Endothelial cell of umbilical vein (primary cell): ENCODE measurements around the gene USH2A. TPM values are rescaled to one million over a fixed set of nuclear protein-coding genes. Genes with fewer than 3 reads are reported as not detected.

Source experiments
- BruUV-seq: library from RNA; stranded (reverse); fragments of 400-500 nt; replicated peaks from 2 replicates; lab custom pipeline; 2021; lab: Mats Ljungman, UMichigan
- CTCF ChIA-PET: fragments of 300-600, 350-600 bp; sonication (Branson Sonifier 250); formaldehyde crosslinking; loops from one replicate; lab custom pipeline; 2021; ENCODE audit warnings: antibody characterized with exemption, inconsistent platforms; lab: Charles Lee
- POLR2A ChIA-PET: fragments of 300-600, 350-600 bp; sonication (Branson Sonifier 250); formaldehyde crosslinking; loops from one replicate; lab custom pipeline; 2021; ENCODE audit warnings: antibody characterized with exemption, inconsistent platforms; lab: Charles Lee
- DNase-seq: peaks from one replicate; pipeline ENCODE4 v3.0.0-alpha.2; 2011; ENCODE audit warnings: low read depth, low spot score
- FAIRE-seq: peaks from 2 replicates; lab custom pipeline; 2011; peaks lifted over from hg19 to GRCh38; lab: Jason Lieb, UNC
- H2AFZ ChIP-seq: 2 replicates; pipeline ENCODE4 v1.6.0; 2012; ENCODE audit warnings: low read depth, low read length, control low read depth, inconsistent platforms
- H3K27ac ChIP-seq: 2 replicates; pipeline ENCODE4 v1.5.1; 2011; ENCODE audit warnings: low read depth, mild to moderate bottlenecking, control low read depth, low read length, moderate library complexity; ENCODE audit not compliant: insufficient read depth
- H3K27me3 ChIP-seq, 2 experiments: 2 replicates each; pipeline versions ENCODE4 v1.6.0 to v1.6.1; 2011; ENCODE audit warnings: low read length in 2 of 2, mixed read lengths in 1 of 2; ENCODE audit not compliant: control insufficient read depth in 2 of 2, insufficient read depth in 2 of 2
- H3K36me3 ChIP-seq, 2 experiments: 2 replicates in 1 of 2; 3 replicates in 1 of 2; pipeline ENCODE4 v1.5.1; 2011; ENCODE audit warnings: low read length in 2 of 2, mild to moderate bottlenecking in 1 of 2, moderate library complexity in 1 of 2; ENCODE audit not compliant: control insufficient read depth in 2 of 2, insufficient read depth in 2 of 2; ENCODE audit errors: extremely low read depth in 1 of 2
- H3K4me1 ChIP-seq: 3 replicates; pipeline ENCODE4 v1.5.1; 2011; ENCODE audit warnings: mild to moderate bottlenecking, low read length; ENCODE audit not compliant: control insufficient read depth, insufficient read depth; ENCODE audit errors: extremely low read depth
- H3K4me2 ChIP-seq: 2 replicates; pipeline ENCODE4 v1.6.1; 2011; ENCODE audit warnings: low read length, control low read depth, mixed read lengths; ENCODE audit not compliant: insufficient read depth
- H3K4me3 ChIP-seq, 3 experiments: fragments of 200-600 bp in 1 of 3; sonication (generic), shearing (Covaris generic) in 1 of 3; replicated peaks in 1 of 3; 2 replicates each; pipeline ENCODE4 v1.5.1; 2011 to 2016; ENCODE audit warnings: control low read depth in 3 of 3, low read length in 3 of 3, mild to moderate bottlenecking in 2 of 3, inconsistent platforms in 1 of 3, low read depth in 1 of 3, moderate library complexity in 1 of 3; ENCODE audit not compliant: insufficient read depth in 1 of 3
- H3K79me2 ChIP-seq: 2 replicates; pipeline ENCODE4 v1.6.0; 2012; ENCODE audit warnings: low read length, inconsistent platforms; ENCODE audit not compliant: control insufficient read depth, insufficient read depth
- H3K9ac ChIP-seq: replicated peaks from 2 replicates; pipeline ENCODE3; 2011; ENCODE audit warnings: low read length, control low read depth; ENCODE audit not compliant: insufficient read depth; ENCODE audit errors: extremely low read depth
- H3K9me1 ChIP-seq: replicated peaks from 3 replicates; pipeline ENCODE4 v1.6.0; 2011; ENCODE audit warnings: mild to moderate bottlenecking, low read length; ENCODE audit not compliant: control insufficient read depth, insufficient read depth; ENCODE audit errors: extremely low read depth
- H3K9me3 ChIP-seq: replicated peaks from 2 replicates; pipeline ENCODE4 v1.5.1; 2012; ENCODE audit warnings: low read length, inconsistent platforms; ENCODE audit not compliant: control insufficient read depth, insufficient read depth
- H4K20me1 ChIP-seq: replicated peaks from 2 replicates; pipeline ENCODE3; 2011; ENCODE audit warnings: mild to moderate bottlenecking, low read length; ENCODE audit not compliant: control insufficient read depth, insufficient read depth; ENCODE audit errors: extremely low read depth
- FOS ChIP-seq: IDR thresholded peaks from 2 replicates; pipeline ENCODE4 v1.6.1; 2011; ENCODE audit warnings: mild to moderate bottlenecking, low read length, moderate library complexity, borderline replicate concordance; ENCODE audit not compliant: insufficient read depth
- GATA2 ChIP-seq: IDR thresholded peaks from 2 replicates; pipeline ENCODE4 v1.7.0; 2011; ENCODE audit warnings: low read depth, mild to moderate bottlenecking, moderate library complexity, mixed read lengths, low read length; ENCODE audit not compliant: insufficient read length, insufficient read depth
- JUN ChIP-seq: IDR thresholded peaks from 2 replicates; pipeline ENCODE4 v1.6.1; 2011; ENCODE audit warnings: borderline replicate concordance, low read depth; ENCODE audit not compliant: insufficient read length, insufficient read depth
- POLR2A ChIP-seq: IDR thresholded peaks from 2 replicates; pipeline ENCODE4 v1.6.1; 2012; ENCODE audit warnings: low read depth, mild to moderate bottlenecking, control low read depth, low read length
- POLR2AphosphoS5 ChIP-seq: IDR thresholded peaks from 2 replicates; pipeline ENCODE4 v1.6.1; 2012; ENCODE audit warnings: low read depth, mild to moderate bottlenecking, control low read depth, low read length, moderate library complexity; ENCODE audit not compliant: insufficient read depth
- dilution Hi-C: fragments of 300-500 bp; cut with MboI; formaldehyde crosslinking; loops from one replicate; pipeline ENCODE4 v1.15.0; 2019; ENCODE audit warnings: low sequenced_read_pairs; ENCODE audit not compliant: extremely low pct_ligation_motif_present
- intact Hi-C: fragments of 100-400 bp; cut with micrococcal nuclease; formaldehyde crosslinking; loops from one replicate; pipeline ENCODE4 v1.10.0; 2022
- polyA plus RNA-seq, 4 experiments: library from polyadenylated mRNA; depleted of rRNA in 3 of 4; stranded (reverse) in 3 of 4; unstranded in 1 of 4; fragments of >200 nt; gene quantifications; 2 replicates each; pipeline versions ENCODE4 v1.2.1 to v1.2.3, GENCODE V29; 2011 to 2012; ENCODE audit warnings: missing spikeins in 1 of 4
- total RNA-seq: library from RNA; stranded (reverse); gene quantifications from 2 replicates; pipeline ENCODE4 v1.2.3, GENCODE V29; 2021
- TF ChIP-seq, protein P1 (sequence below): IDR thresholded peaks from 2 replicates; pipeline ENCODE4 v1.6.1; 2011; ENCODE audit not compliant: insufficient read depth, insufficient read length
- TF ChIP-seq, protein P2 (sequence below), 2 donors: IDR thresholded peaks; 1 replicate in 1 of 2; 2 replicates in 1 of 2; pipeline ENCODE4 v1.5.1; 2011; ENCODE audit warnings: low read length in 2 of 2, mild to moderate bottlenecking in 2 of 2, moderate library complexity in 2 of 2, control low read depth in 1 of 2, inconsistent platforms in 1 of 2, low read depth in 1 of 2; ENCODE audit not compliant: insufficient read depth in 1 of 2; ENCODE audit errors: extremely low read depth in 1 of 2

USH2A gene
- total and polyA plus RNA-seq, 2 donors (not counting 3 experiments of a cell fraction or from before 2014, with no cell fraction given): not detected

DNA sequence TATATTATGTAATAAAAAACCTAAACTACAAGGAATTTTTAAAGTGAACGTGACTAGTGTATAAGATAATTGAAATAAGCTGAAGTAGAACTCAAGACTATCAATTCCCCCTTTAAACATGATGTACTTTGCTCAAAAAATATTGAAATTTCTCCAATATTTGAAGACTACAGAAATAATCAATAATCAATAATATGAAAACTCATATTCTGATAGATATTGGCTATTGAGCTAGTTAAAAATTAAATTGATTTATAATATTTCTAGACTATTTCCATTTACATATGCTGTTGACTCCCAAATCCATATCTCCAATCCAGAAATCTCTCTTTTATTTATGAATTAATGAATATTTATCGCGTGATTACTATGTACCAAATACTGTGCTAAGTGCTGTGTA is 133.2 kb downstream of the USH2A start:
- no peak overlapping the region for H2AFZ ChIP-seq
- peaks cover 5% of the 10 kb centered on the region for H3K9me3 ChIP-seq
- intact Hi-C loops (no loop called here), dilution Hi-C loops (no loop called here)
- H3K4me1 ChIP-seq: no peaks in the 10 kb centered on the region
- no peaks in the 10 kb centered on the region for H3K36me3 ChIP-seq
- no peak overlapping the region for H3K4me2 ChIP-seq
- no peaks in the 10 kb centered on the region for H4K20me1 ChIP-seq
- no TSS peak for BruUV-seq
- no peak overlapping the region for H3K4me3 ChIP-seq
- no peak for TF ChIP-seq POLR2A
- TF ChIP-seq, protein P1, sequence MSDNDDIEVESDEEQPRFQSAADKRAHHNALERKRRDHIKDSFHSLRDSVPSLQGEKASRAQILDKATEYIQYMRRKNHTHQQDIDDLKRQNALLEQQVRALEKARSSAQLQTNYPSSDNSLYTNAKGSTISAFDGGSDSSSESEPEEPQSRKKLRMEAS: no peak
- no peak for TF ChIP-seq JUN
- TF ChIP-seq POLR2AphosphoS5: no peak
- TF ChIP-seq, protein P2, sequence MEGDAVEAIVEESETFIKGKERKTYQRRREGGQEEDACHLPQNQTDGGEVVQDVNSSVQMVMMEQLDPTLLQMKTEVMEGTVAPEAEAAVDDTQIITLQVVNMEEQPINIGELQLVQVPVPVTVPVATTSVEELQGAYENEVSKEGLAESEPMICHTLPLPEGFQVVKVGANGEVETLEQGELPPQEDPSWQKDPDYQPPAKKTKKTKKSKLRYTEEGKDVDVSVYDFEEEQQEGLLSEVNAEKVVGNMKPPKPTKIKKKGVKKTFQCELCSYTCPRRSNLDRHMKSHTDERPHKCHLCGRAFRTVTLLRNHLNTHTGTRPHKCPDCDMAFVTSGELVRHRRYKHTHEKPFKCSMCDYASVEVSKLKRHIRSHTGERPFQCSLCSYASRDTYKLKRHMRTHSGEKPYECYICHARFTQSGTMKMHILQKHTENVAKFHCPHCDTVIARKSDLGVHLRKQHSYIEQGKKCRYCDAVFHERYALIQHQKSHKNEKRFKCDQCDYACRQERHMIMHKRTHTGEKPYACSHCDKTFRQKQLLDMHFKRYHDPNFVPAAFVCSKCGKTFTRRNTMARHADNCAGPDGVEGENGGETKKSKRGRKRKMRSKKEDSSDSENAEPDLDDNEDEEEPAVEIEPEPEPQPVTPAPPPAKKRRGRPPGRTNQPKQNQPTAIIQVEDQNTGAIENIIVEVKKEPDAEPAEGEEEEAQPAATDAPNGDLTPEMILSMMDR (IDR thresholded peaks at IDR 0.05; ENCODE audit: extremely low read depth in 1 of 2, insufficient read depth in 1 of 2, low read depth in 1 of 2, low read length in 2 of 2): no peak
- TF ChIP-seq FOS: no peak
- no peak for TF ChIP-seq GATA2
- no peak overlapping the region for H3K27ac ChIP-seq
- no peak for DNase-seq
- H3K79me2 ChIP-seq: no peaks in the 10 kb centered on the region
- ChIA-PET POLR2A (no interaction called here), CTCF (no interaction called here)
- no peak for FAIRE-seq
- H3K9me1 ChIP-seq: no peaks in the 10 kb centered on the region
- H3K9ac ChIP-seq: no peak overlapping the region
- no peaks in the 10 kb centered on the region for H3K27me3 ChIP-seq
